OCI-M2 (cell line): ENCODE measurements around the gene AP3D1.
"Not testable (repeated sequence)": the region's sequence is repeated elsewhere in the genome, so short reads cannot be mapped to it uniquely, and the experiment has no call there.

Experiments
- DNase-seq: peaks from one replicate; lab custom pipeline; 2025; ENCODE audit not compliant: unreplicated experiment; lab: John Stamatoyannopoulos, UW

Gene AP3D1

DNA sequence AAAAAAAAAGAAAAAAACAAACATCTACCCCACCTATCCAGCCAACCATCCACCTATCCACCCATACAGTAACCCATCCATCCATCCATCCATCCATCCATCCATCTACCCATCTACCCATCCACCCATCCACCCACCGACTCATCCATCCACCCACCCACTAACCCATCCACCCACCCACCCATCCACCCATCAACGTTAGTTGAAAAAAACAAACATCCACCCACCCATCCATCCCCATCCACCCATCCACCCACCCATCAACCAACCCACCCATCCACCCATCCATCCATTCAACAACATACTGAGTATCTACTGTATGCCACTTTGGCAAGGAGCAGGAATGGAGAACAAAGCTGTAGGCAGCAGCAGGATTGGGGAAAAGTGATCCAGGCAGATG is 6.1 kb upstream of the AP3D1 start:
- DNase-seq, result no peak

DNA sequence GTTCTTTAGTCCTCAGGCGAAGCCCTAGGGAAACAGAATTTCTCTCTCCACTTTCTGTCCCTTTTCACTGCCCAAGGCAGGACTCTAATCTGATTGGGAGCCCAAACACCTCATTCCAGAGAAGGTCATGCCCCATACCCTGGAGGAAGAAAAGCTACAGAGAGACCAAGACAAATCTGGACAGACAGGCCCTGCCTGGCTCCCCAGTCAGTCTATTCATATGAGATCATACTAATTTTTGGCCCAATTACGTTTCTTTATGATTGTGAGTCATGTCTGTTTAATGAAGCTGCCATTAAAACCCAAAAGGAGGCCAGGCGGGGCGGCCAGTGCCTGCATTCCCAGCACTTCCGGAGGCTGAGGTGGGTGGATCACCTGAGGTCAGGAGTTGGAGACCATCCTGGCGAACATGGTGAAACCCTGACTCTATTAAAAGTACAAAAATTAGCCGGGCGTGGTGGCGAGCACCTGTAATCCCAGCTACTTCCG is 3.3 kb upstream of the AP3D1 start:
- DNase-seq, result no peak

DNA sequence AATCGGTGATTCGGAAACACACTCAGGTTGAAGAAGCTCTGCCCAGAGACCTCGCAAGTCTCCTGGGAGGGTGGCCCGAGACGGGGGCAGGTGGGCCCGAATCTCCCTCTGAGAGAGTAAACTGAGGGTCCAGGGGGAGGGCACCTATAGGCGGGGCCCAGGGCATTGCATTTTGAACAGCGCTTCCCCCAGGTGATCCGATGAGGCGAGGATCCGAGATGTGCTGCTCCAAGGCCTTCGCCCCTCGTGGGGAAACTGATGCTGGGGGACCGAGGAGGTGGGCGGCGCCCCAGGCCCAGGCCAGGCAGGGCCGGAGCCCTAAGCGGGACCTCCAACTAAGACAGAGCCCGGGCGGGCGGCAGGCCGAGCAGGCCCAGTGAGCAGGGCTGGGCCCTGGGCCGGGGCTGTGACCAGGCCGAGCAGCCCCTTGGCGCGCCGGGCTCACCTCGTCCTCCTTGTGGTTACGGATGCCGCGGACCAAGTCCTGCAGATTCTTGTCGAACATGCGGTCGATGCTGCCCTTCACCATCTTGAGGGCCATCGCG is 500 bp downstream of the AP3D1 start:
- no peak for DNase-seq

DNA sequence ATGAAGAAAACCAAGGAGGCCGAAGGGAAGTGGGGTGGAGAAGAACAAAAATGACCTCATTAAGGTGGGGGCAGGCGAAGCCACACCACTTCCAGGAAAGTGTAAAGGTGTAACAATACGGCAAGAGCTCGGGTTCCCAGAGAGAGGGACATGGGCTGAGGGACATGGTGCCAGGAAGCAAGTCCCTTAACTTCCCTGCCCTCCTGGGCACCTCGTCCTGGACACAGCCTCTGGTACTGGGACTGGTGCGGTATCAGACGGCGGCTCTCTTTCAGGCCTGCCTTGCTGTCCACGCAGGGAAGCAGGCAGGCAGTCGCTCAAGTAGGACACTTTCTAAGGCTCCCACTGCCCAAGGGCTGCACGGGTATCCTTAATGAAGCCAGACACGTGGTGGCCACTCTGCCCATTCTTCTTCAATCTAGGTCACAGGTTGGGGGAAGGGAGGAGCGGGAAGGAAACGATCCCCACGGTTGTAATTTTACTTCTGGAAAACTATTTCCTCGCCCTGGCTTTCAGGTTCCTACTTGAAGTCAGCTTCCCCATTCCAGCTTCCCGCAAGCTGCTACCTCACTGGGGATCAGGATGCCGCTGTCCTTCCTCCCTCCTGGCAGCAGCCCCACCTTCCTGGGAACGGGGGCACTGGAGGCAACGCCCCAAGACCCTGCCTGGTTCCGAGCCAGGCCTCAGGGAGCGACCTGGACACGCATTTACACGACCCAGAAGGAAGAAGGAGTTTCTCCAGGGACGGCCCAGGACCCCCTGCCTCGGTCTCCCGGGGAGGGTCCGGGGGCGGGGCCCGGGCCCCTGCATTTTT is 1.2 kb downstream of the AP3D1 start:
- DNase-seq, result no peak

DNA sequence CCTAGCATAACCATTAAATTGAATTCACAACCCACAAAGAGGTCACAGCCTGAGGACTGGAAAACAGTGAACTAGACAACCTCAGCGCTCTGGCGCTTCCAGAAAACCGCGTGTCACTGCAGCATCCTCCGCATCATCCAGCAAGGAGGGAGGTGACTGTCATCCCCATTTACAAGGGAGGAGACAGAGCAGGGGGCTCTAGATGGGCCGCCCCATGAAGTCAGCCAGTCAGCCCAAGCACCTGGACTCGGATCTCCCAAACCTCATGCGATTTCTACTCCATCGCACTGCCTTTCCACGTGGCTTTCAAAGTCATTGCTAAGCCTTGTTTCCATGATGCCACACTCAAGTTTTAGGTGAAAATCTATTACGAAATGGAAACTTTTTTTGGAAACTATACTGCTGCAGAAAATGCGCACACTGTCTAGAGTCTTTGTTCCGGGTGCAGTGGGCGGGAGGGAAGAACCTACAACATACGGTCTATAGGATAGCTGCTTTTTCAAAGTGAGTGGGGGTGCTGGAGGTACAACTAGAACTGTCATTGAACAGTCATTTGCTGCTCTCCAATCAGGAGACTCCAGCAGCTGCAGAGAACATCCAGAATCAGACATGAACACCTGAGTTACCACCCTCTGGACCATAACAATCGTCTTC is 2.8 kb downstream of the AP3D1 start:
- no peak for DNase-seq

DNA sequence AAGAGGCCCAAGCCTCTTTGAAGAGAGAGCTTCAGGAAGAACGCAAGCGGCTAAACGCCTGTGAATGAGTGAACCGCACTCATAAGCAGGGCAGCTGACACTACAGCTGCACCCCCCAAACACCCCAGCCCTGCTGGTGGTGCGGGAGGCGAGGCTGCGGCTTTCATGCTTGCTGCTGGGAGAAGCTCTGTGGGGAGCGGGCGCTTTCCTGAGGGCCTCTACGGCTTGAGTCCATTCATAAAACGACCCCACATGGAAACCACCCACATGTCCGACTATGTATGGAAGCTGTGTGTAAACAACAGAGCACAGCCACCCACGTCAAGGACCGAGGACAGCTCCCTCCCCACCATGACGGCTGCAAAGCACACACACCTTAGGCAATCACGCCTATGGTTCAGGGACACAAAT is 5.5 kb downstream of the AP3D1 start:
- DNase-seq, result no peak

DNA sequence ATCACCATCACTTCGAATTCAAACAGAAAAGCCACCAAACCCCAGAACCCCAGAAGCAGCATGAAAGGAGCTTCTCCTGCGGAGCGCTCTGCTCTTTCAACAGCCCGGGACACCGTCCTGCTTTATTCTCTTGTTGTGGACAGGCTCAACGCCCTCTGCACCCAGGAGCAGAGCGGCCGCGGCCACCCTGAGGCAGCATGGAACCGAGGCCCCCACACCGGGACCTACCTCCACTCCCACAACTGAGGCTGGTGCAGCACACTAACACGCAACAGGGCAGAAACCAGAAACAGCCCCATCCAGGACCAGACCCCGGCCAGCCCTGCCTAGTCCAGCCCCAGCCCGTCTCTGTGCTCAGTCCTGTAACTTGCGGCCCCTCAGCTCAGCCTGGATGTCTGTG is 7.2 kb downstream of the AP3D1 start:
- DNase-seq, result no peak

DNA sequence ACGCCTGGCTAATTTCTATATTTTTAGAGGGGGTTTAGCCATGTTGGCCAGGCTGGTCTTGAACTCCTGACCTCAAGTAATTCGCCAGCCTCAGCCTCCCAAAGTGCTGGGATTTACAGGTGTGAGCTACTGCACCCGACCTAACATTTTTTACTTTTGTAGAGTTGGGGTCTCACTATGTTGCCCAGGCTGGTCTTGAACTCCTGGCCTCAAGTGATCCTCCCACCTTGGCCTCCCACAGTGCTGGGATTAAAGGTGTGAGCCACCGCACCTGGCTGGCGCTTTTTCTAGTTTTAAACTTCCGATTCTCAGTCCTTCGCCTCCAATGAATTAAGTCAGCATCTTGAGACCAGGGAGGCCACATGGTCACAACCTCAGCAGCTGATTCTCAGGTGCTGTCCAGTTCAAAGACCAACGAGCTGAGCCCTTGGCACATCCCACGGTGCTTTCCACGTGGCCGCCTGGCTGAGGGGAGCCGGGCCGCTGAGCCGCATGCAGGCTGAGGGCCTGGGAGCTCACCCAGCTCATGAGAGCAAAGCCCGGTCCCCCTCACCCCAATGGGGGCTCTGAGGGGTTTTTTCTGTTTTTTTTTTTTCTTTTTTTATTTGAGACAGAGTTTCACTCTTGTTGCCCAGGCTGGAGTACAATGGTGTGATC is 9.1 kb downstream of the AP3D1 start:
- DNase-seq, result no peak

DNA sequence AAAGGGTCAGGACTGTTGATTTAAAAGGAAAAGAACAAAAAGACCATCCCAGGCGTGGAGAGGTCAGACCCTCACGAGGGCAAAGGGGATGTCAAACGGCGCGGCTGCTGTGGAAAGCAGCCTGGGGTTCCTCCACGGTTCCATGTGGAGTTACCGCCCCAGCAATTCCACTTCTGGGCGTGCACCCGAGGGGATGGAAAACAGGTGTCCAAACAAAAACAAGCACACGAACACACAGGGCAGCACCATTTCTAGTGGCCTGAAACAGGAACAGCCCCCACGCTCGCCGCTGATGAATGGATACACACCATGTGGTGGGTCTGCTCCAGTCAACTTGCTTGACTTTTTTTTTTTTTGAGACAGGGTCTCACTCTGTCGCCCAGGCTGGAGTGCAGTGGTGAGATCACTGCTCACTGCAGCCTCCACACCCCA is 11.2 kb downstream of the AP3D1 start:
- no peak for DNase-seq

DNA sequence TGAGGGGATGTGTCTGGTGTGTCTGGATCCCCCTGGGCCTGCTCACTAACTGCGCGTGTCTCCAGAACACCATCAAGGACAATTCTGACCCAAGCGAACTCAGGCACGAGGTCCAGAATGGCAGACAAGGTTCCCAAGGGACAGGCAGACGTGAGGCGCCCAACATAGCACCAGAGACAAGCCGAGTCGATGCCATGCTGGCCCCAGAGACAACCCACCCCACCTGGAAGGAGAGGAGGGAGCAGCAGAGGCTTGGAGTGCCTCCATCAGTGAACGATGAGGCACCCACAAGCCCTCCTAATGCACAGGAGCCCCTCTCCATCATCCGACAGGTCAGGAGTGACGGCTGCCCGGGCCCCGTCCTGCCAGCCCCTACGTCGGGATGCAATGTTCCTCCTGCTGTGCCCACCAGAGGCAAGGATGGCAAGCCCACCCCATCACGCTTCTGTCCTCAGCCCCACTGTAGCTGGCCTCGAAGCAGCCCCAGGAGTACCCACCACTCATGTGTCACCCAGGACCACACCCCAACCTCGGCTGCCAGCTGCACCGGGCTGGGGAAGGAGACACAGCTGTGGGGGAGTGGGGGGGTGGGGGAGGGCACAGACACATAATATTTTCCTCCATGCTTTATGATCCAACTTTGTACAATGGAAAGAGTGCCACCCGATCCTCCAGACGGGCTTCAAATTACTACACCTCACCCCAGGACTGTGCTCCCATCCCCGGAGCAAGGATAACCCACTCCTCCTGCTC is 11.8 kb downstream of the AP3D1 start:
- DNase-seq, result no peak

DNA sequence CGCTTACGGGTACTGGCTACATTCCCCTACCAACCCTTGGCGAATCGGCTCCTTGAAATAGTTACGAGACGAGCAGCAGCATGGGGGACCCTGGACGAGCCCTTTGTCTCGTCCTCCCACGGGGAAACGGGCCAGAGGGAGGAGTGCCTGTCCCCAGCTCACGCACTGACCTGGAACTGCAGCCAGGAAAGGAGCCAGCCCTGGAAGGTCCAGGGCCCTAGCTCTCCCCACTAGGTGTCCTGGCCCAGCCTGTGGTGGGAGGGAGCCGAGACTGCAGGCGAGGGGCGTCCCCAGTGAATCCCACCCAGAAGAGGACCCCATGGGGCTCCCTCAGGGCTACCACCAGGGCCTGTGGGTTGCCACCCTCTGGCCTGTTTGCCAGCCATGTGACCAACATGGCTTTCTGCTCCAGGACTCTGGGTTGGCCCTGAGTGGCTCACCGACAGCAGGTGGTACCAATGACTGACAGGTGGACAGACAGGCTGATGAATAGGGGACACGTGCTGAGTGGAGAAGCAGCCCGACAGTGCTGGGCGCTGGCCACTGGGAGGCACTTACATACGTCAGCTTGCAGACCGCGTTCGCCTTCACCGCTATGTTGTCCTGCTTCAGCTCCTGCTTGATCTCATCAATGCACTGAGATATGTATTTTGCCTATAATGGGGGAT is 13.2 kb downstream of the AP3D1 start:
- DNase-seq, result no peak

DNA sequence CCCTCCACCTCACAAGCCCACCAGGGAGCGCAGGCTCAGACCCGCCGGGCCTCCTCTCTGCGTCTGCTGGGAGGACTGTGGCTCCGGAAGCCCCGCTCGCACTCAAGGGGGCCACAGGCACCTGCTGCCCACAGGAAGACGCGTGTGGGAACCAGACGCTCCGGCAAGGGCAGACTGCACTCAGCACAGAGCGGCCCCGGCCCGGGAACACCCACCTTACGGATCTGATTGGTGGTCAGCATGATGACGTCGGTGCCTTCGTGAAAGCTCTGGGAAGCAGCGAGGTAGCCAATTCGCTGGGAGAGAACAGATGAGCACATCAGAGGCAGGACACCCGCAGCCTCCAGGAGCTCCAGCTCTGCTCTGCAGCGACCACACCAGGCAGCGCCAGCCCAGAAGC is 14.6 kb downstream of the AP3D1 start:
- DNase-seq, result no peak

DNA sequence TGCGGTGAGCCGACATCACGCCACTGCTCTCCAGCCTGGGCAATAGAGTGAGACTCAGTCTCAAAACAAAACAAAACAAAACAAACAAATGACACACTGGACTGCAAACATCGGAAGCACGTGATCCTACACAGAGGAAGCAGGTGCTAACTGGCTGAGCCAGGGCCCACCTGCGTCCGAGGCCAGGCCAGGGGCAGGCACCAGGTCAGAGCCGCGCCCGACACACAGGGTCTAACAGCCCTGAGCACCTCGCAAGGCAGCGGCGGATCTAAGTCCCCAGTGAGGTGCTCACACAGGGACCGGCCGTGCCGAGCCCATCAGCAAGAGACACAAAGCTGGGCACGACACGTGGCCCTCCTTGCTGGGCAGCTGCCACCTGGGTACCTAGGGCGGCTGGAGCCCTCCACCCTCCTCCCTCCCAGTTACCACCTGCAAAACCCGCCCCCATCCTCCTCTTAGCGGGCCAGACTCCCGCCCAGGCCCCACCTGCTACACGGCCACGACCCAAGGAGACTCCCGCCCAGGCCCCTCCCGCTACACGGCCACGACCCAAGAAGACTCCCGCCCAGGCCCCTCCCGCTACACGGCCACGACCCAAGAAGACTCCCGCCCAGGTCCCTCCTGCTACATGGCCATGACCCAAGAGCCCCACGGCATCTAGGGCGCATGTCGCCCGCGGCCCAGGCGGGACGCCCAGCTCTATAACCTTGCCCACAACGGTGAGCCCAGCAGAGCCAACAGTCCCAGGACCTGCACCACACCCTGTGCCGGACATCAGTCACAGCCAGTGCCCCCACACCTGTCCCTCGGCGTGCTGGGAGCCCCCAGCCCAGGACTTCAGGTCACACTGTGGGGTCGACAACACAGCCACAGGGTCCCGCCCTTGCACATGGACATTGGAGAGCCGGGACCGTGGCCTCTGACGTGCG is 15.6 kb downstream of the AP3D1 start:
- DNase-seq, result no peak

DNA sequence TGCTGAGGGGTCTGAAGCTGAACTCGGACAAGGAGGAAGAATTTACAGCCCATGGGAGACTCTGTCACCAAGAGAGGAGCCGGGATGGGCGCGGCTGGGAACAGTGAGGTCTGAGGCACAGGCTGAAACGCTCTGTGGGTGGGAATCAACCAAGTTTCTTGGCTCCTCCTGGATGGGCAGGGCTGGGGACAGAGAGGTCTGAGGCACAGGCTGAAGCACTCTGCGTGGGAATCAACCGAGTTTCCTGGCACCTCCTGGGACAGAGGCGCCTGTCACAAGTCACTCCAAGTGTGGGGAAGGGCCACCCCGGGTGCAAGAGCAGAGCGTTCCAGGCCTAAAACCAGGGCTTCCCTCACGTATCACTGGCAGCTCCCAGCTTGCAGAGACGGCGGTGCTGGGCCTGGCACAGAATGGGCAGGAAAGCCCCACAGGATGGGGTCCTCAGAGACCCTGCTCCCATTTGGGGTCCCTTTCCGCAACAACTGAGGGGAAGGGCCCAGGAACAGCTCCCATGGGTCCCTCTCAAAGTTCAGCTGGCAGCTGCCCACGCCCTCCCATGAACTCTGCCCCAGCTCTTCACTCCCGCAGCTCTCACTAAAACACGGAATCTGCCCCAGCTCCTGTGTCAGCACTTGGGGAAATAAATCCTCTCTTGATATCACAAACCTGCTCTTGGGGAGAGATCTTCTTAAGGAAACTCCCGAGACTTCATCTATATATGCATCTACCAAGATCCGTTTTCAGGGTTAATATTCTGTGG is 18.5 kb downstream of the AP3D1 start:
- DNase-seq, result no peak

DNA sequence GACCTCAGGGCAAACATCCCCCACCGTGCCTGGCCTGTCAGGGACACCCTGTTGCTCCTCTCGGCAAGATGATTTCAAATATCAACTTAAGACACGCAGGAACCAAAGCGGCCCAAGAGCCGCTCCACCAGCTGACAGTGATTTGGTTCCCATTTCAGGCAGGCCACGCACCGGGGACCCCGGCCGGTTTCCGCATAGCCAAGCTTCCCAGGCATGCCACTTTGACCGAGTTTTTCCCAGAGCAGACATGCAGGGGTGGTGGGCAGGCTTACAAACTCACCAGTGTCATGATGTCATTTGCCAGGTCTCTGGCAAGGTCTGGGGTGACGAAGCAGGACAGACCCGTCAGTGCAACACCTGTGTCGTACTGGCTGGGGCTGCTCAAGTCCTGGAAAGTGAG is 19.2 kb downstream of the AP3D1 start:
- no peak for DNase-seq

DNA sequence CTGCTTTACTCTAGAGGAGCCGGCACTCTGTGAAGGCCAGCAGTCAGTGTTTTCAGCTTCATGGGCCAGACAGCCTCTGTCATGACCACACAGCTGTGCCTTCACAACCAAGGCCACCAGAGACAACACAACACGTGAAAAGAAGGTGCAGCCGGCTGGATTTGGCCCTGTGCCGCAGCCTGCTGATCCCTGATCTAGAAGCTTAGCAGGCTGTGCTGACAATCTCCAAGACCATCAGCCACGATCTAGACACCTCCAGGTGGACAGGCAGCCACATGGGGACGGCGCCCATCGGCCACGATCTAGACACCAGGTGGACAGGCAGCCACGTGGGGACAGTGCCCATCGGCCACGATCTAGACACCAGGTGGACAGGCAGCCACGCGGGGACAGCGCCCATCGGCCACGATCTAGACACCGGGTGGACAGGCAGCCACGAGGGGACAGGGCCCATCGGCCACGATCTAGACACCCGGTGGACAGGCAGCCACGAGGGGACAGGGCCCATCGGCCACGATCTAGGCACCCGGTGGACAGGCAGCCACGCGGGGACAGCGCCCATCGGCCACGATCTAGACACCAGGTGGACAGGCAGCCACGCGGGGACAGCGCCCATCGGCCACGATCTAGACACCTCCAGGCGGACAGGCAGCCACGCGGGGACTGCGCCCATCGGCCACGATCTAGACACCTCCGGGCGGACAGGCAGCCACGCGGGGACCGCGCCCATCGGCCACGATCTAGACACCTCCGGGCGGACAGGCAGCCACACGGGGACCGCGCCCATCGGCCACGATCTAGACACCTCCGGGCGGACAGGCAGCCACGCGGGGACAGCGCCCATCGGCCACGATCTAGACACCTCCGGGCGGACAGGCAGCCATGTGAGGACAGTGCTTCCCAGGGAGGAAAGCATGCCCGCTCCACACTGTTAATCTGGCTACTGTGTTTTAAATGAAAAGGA is 20.1 kb downstream of the AP3D1 start:
- DNase-seq, result not testable (repeated sequence)
